Testis (tissue), 2 donors: ENCODE data around the gene RAET1G.

ENCODE experiments used
- CTCF ChIP-seq, 3 experiments: fragments of 450-650 bp in 2 of 3; fragments of 200-600 bp in 1 of 3; sonication (generic) in 1 of 3; IDR thresholded peaks; one replicate each; pipeline ENCODE4 v1.5.1; 2016 to 2019; ENCODE audit warnings: antibody characterized with exemption in 3 of 3, mild to moderate bottlenecking in 2 of 3, moderate library complexity in 1 of 3
- POLR2A ChIP-seq: fragments of 450-650 bp; IDR thresholded peaks from one replicate; pipeline ENCODE4 v1.6.1; 2017; ENCODE audit warnings: antibody characterized with exemption, mild to moderate bottlenecking, moderate library complexity

GRCh38 chr6:149906405-149906804 is 16.5 kb downstream of the RAET1G start:
- TF ChIP-seq CTCF (IDR thresholded peaks at IDR 0.05) (no peak), POLR2A (no peak)
